HG03565 (cell line): ENCODE results near the gene KRT2.

ENCODE experiments used
- ATAC-seq: cut with Tn5 transposase; IDR thresholded peaks from one replicate; pipeline ENCODE4 v1.9.1; 2021; ENCODE audit warnings: mild to moderate bottlenecking, moderate library complexity; ENCODE audit not compliant: unreplicated experiment

KRT2 gene

GRCh38 chr12:52651726-52652261 lies at the start of gene KRT2:
Gene KRT2 (minus strand): TSS chr12:52652211. CDS start chr12:52652142, 69 bp downstream.
- no peak for ATAC-seq

- no peak for ATAC-seq
Observed at GRCh38 chr12:52701281-52701680, 49.3 kb upstream of the KRT2 start.

- no peak for ATAC-seq
Observed at GRCh38 chr12:52699960-52700359, 47.9 kb upstream of the KRT2 start.

GRCh38 chr12:52699373-52699772 lies 47.4 kb upstream of the KRT2 start:
- ATAC-seq, result no peak

- no peak for ATAC-seq
Observed at GRCh38 chr12:52698651-52699340, 46.8 kb upstream of the KRT2 start.

GRCh38 chr12:52697058-52697582 lies 45.1 kb upstream of the KRT2 start:
- ATAC-seq, result no peak

- no peak for ATAC-seq
Observed at GRCh38 chr12:52696588-52696987, 44.6 kb upstream of the KRT2 start.

GRCh38 chr12:52695039-52695438 lies 43.0 kb upstream of the KRT2 start:
- no peak for ATAC-seq

GRCh38 chr12:52694151-52694550 lies 42.1 kb upstream of the KRT2 start:
- ATAC-seq, result no peak

GRCh38 chr12:52693261-52693660 lies 41.2 kb upstream of the KRT2 start:
- no peak for ATAC-seq

GRCh38 chr12:52692254-52692653 lies 40.2 kb upstream of the KRT2 start:
- ATAC-seq, result no peak

GRCh38 chr12:52691841-52692150 lies 39.8 kb upstream of the KRT2 start:
- no peak for ATAC-seq

GRCh38 chr12:52691076-52691840 lies 39.2 kb upstream of the KRT2 start:
- no peak for ATAC-seq

- ATAC-seq, result no peak
Observed at GRCh38 chr12:52690351-52691075, 38.5 kb upstream of the KRT2 start.

GRCh38 chr12:52689936-52690335 lies 37.9 kb upstream of the KRT2 start:
- no peak for ATAC-seq

GRCh38 chr12:52689239-52689638 lies 37.2 kb upstream of the KRT2 start:
- ATAC-seq, result no peak

- ATAC-seq, result no peak
Observed at GRCh38 chr12:52688481-52688880, 36.5 kb upstream of the KRT2 start.

- ATAC-seq, result no peak
Observed at GRCh38 chr12:52687497-52688385, 35.7 kb upstream of the KRT2 start.

GRCh38 chr12:52686756-52687487 lies 34.9 kb upstream of the KRT2 start:
- ATAC-seq, result no peak

- ATAC-seq, result no peak
Observed at GRCh38 chr12:52686063-52686462, 34.1 kb upstream of the KRT2 start.
